Ishikawa (cell line): ENCODE measurements around the gene FOXI3.

ENCODE experiments used
- CEBPB ChIP-seq: IDR thresholded peaks from 2 replicates; pipeline ENCODE4 v1.6.1; 2012
- CREB1 ChIP-seq: IDR thresholded peaks from 2 replicates; pipeline ENCODE4 v1.6.1; 2012; ENCODE audit warnings: low read depth
- EGR1 ChIP-seq: IDR thresholded peaks from 2 replicates; pipeline ENCODE4 v1.6.1; 2012
- EP300 ChIP-seq: IDR thresholded peaks from 2 replicates; pipeline ENCODE4 v1.6.1; 2012; ENCODE audit warnings: borderline replicate concordance
- FOXM1 ChIP-seq: IDR thresholded peaks from 2 replicates; pipeline ENCODE4 v1.6.1; 2012; ENCODE audit warnings: low read depth, borderline replicate concordance
- MAX ChIP-seq: IDR thresholded peaks from 2 replicates; pipeline ENCODE4 v1.6.1; 2012
- NFIC ChIP-seq: IDR thresholded peaks from 2 replicates; pipeline ENCODE4 v1.6.1; 2012
- RAD21 ChIP-seq: IDR thresholded peaks from 2 replicates; pipeline ENCODE4 v1.6.1; 2012; ENCODE audit warnings: low read depth
- TAF1 ChIP-seq: IDR thresholded peaks from 2 replicates; pipeline ENCODE4 v1.6.1; 2012; ENCODE audit warnings: low read depth, mild to moderate bottlenecking
- TCF12 ChIP-seq: IDR thresholded peaks from 2 replicates; pipeline ENCODE4 v1.6.1; 2012; ENCODE audit warnings: low read depth
- TEAD4 ChIP-seq: IDR thresholded peaks from 2 replicates; pipeline ENCODE4 v1.6.1; 2012
- YY1 ChIP-seq: IDR thresholded peaks from 2 replicates; pipeline ENCODE4 v1.6.1; 2012; ENCODE audit warnings: low read depth
- ZBTB7A ChIP-seq: IDR thresholded peaks from 2 replicates; pipeline ENCODE4 v1.6.1; 2012; ENCODE audit warnings: low read depth
- TF ChIP-seq, protein P1 (sequence below): IDR thresholded peaks from 2 replicates; pipeline ENCODE4 v1.6.1; 2012; ENCODE audit warnings: low read depth, mild to moderate bottlenecking
- TF ChIP-seq, protein P2 (sequence below): IDR thresholded peaks from 2 replicates; pipeline ENCODE4 v1.6.1; 2012

The FOXI3 gene

DNA sequence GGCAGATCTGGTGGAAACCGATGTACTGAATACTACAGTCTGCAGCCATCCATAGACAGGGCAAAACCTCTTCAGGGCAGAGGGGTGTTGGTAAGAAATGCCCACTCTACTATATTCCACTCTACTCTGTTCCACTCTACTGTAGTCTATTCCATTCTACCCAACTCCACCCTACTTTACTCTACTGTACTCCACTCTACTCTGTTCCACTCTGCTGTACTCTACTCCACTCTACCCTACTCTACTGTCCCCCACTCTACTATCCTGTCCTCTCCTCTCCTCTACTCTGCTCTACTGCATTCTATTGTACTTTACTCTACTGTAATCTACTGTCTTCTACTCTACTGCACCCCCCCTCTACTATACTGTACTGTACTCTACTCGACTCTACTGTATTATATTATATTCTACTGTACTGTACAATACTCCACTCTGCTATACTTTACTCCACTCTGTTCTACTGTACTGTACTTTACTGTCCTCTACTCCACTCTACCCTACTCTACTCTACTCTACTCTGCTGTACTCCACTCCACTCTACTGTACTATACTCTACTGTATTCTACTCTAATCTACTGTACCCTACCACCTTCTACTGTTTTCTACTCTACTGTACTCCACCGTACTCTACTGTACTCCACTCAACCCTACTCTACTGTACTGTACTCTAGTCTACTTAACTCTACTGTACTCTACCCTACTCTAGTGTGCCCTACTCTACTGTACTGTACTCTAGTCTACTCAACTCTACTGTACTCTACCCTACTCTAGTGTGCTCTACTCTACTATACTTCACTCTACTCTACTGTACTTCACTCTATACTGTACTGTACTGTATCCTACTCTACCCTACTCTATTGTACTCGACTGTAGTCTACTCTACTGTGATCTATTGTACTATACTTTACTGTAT is 17.0 kb upstream of the FOXI3 start:
- TF ChIP-seq EP300 (no peak), TEAD4 (no peak), CEBPB (no peak), NFIC (no peak), TCF12 (no peak), EGR1 (no peak), YY1 (no peak), CREB1 (no peak), RAD21 (no peak), TAF1 (no peak), MAX (no peak), ZBTB7A (no peak), FOXM1 (no peak)
- TF ChIP-seq, protein P1, sequence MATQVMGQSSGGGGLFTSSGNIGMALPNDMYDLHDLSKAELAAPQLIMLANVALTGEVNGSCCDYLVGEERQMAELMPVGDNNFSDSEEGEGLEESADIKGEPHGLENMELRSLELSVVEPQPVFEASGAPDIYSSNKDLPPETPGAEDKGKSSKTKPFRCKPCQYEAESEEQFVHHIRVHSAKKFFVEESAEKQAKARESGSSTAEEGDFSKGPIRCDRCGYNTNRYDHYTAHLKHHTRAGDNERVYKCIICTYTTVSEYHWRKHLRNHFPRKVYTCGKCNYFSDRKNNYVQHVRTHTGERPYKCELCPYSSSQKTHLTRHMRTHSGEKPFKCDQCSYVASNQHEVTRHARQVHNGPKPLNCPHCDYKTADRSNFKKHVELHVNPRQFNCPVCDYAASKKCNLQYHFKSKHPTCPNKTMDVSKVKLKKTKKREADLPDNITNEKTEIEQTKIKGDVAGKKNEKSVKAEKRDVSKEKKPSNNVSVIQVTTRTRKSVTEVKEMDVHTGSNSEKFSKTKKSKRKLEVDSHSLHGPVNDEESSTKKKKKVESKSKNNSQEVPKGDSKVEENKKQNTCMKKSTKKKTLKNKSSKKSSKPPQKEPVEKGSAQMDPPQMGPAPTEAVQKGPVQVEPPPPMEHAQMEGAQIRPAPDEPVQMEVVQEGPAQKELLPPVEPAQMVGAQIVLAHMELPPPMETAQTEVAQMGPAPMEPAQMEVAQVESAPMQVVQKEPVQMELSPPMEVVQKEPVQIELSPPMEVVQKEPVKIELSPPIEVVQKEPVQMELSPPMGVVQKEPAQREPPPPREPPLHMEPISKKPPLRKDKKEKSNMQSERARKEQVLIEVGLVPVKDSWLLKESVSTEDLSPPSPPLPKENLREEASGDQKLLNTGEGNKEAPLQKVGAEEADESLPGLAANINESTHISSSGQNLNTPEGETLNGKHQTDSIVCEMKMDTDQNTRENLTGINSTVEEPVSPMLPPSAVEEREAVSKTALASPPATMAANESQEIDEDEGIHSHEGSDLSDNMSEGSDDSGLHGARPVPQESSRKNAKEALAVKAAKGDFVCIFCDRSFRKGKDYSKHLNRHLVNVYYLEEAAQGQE, result no peak
- TF ChIP-seq, protein P2, sequence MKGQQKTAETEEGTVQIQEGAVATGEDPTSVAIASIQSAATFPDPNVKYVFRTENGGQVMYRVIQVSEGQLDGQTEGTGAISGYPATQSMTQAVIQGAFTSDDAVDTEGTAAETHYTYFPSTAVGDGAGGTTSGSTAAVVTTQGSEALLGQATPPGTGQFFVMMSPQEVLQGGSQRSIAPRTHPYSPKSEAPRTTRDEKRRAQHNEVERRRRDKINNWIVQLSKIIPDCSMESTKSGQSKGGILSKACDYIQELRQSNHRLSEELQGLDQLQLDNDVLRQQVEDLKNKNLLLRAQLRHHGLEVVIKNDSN, result no peak

DNA sequence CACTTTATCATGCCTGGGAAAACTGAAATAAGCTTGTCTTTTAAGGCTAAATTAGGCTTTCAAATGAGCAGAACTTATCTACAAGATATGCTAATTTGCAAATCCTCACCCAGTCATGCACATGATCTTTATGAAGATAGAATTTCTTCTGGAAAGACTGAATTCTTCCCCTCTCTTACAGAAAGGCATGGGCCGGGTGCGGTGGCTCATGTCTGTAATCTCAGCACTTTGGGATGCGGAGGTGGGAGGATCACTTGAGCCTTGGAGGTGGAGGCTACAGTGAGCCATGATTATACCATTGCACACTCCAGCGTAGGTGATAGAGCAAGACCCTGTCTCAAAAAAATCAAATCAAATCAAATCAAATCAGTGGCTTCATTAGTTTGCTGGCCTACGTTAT is 11.7 kb upstream of the FOXI3 start:
- TF ChIP-seq CEBPB (no peak), YY1 (no peak), TCF12 (no peak), TAF1 (no peak), EP300 (no peak), FOXM1 (no peak), RAD21 (no peak), EGR1 (no peak), TEAD4 (no peak), NFIC (no peak), MAX (no peak), ZBTB7A (no peak), CREB1 (no peak)
- TF ChIP-seq, protein P1, result no peak
- TF ChIP-seq, protein P2, result no peak

DNA sequence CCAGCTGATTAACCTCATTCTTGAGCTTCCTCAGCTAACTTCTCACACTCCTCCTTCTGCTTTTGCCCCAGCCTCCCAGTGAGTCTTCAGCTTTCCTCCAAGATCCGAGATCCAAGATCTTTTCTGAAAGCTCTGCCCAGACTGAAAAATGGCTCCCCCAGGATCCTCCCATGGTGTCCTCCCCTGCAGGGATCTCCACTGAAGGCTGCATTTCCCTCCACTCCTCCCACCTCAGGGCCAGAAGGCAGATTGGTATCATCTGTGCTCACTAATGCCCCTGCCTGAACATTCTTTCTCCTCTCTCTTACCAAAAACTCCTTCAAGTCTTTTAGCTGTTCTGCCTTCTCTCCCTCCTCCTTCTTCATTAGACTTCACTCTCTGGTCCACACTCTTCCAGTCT is 6.1 kb upstream of the FOXI3 start:
- TF ChIP-seq, protein P1, result no peak
- no peak for TF ChIP-seq FOXM1
- no peak for TF ChIP-seq NFIC
- no peak for TF ChIP-seq EGR1
- no peak for TF ChIP-seq ZBTB7A
- TF ChIP-seq TCF12, result no peak
- no peak for TF ChIP-seq EP300
- no peak for TF ChIP-seq CREB1
- TF ChIP-seq CEBPB, result no peak
- TF ChIP-seq MAX, result no peak
- no peak for TF ChIP-seq YY1
- TF ChIP-seq TEAD4, result no peak
- TF ChIP-seq, protein P2, result no peak
- TF ChIP-seq RAD21, result no peak
- no peak for TF ChIP-seq TAF1
